GM12864 (cell line): ENCODE results near the gene RAB35.

Source experiments
- DNase-seq: peaks from one replicate; pipeline ENCODE4 v3.0.0-alpha.2; 2011; ENCODE audit warnings: low read depth
- H3K4me3 ChIP-seq: 2 replicates; pipeline ENCODE4 v1.5.1; 2011; ENCODE audit warnings: mild to moderate bottlenecking, low read depth, low read length, control low read depth
- TF ChIP-seq, protein P1 (sequence below): IDR thresholded peaks from 2 replicates; pipeline ENCODE4 v1.5.1; 2011; ENCODE audit warnings: low read depth, mild to moderate bottlenecking, moderate library complexity, low read length, control low read depth, inconsistent platforms; ENCODE audit errors: missing control alignments

The RAB35 gene

DNA sequence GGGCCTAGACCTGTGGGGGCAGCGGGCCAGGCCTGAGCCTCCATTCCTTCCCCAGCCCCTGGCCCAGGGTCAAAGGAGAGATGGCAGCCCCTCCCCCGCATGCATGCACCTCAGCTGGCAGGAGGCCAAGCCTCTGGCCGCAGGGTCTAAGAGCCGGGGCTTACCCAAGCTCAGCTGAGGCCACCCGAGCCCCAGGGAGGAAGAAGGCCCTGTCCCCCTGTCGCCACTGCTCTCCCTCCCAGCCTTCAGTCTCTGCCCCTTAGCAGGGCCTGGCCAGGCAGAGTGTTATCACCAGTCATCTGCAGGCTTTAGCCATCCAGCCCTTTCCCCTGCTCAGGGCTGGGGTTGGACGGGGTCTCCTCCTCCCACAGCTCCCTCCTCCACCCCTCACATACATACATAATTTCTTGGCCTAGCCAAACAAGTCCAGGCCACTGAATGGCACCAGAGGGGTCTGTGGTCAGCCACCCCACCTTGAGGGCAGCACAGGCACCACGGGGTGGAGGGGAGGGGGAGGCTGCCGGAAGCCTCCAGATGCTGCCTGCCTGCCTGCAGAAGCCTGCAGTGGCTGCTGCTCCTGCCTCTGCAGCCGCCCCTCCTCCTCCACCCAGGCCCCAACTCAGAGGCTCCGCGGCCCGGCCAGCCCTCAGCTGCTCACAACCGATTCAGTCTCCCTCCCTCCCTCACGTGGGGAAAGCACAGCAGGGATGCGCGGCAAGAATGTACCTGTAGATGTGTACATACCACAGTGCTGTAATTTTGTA, 22.8 kb downstream of the RAB35 start:
- no peak overlapping the region for H3K4me3 ChIP-seq
- DNase-seq: no peak
- TF ChIP-seq, protein P1, sequence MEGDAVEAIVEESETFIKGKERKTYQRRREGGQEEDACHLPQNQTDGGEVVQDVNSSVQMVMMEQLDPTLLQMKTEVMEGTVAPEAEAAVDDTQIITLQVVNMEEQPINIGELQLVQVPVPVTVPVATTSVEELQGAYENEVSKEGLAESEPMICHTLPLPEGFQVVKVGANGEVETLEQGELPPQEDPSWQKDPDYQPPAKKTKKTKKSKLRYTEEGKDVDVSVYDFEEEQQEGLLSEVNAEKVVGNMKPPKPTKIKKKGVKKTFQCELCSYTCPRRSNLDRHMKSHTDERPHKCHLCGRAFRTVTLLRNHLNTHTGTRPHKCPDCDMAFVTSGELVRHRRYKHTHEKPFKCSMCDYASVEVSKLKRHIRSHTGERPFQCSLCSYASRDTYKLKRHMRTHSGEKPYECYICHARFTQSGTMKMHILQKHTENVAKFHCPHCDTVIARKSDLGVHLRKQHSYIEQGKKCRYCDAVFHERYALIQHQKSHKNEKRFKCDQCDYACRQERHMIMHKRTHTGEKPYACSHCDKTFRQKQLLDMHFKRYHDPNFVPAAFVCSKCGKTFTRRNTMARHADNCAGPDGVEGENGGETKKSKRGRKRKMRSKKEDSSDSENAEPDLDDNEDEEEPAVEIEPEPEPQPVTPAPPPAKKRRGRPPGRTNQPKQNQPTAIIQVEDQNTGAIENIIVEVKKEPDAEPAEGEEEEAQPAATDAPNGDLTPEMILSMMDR: no peak

DNA sequence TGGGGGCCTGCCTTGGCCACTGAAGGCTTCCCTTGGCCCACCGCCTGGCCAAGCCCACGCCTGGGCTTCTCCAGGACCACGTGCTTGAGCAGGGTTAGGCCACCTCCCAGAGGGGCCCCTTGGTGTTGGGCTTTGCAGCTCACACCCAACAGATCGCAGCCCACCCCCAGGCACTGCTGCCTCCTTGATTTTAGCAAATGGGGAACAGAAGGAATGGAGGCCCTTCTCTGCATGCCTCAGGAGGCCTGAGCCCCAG, 23.3 kb downstream of the RAB35 start:
- TF ChIP-seq, protein P1: no peak
- H3K4me3 ChIP-seq: no peak overlapping the region
- no peak for DNase-seq

- no peak for DNase-seq
- TF ChIP-seq, protein P1: no peak
- H3K4me3 ChIP-seq: no peak overlapping the region
Measured at GRCh38 chr12:120092551-120093335, 23.8 kb downstream of the RAB35 start.

DNA sequence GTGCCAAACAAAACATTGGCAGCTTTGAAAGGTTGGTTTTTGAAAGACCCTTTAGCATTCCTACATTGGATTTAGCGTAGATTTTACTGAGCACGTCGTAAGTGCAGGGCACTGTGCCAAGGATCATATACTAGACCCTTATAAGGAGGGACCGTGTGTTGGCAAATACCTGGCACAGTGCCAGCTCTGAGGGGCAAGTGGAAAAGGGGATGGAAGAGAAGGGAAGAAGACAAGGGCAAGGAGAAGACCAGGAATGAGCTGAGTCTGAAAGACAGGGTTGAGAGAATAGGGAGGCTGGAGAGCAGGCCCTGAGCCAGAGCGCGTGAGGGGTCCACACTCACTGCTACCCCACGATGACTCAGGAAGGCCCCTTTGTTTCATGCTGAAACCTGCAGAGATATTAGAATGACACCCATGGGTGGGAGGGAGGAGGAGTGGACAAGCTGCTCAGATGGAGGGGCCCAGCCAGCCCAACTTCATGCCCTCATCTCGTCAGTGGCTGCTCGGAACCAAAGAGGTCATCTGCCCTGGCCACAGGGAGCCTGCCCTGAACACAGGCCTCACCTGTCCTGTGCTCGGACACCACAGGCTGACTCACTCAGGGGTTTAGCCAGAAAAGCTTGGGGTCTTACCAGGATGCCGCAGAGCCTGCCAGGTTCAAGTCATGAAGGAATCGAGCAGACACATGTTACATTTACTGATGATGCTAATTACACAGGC, 25.0 kb downstream of the RAB35 start:
- TF ChIP-seq, protein P1: no peak
- no peak for DNase-seq
- no peak overlapping the region for H3K4me3 ChIP-seq

GRCh38 chr12:120090626-120091295, 25.8 kb downstream of the RAB35 start:
- TF ChIP-seq, protein P1: no peak
- no peak for DNase-seq

GRCh38 chr12:120090206-120090605, 26.3 kb downstream of the RAB35 start:
- TF ChIP-seq, protein P1: no peak
- DNase-seq: no peak
- no peak overlapping the region for H3K4me3 ChIP-seq

More at GRCh38 chr12:120090626-120091295, 25.8 kb downstream of the RAB35 start:
- no peak overlapping the region for H3K4me3 ChIP-seq
